Measurements from ENCODE around the gene COLEC11.

The COLEC11 gene

DNA sequence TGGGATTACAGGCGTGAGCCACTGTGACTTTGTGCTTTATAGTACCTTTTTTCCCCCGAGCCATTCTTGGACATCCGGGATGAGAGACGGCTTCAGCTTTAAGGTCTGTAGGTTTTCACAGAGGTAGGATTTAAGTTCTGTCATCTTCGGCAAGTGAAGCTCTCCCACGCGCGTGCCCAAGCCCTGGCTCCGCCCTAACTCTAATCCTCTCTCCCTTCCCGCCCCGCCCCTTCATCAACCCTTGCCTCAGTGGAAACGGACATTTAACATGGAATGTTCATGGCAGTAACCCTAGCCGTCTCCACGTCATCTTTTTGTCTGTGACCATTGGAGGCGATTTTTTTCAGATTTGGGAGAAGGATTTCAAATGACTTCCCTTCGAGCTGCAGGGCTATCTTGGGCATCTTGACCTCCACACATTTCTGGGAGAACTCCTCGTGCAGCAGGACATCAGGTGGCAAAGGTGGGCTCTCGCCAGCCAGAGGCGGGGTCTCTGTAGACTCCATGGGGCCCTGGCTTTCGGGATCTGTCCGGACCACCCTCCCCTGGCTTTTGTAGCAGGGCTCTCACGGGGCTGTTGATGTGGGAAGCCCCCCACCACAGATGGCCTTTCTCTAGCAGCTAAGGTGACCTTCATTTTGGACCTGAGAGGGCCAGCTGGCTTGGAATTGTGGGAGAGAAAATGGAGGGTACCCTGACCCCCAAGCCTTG is 6.8 kb downstream of the COLEC11 start:
- TF ChIP-seq, protein P1, sequence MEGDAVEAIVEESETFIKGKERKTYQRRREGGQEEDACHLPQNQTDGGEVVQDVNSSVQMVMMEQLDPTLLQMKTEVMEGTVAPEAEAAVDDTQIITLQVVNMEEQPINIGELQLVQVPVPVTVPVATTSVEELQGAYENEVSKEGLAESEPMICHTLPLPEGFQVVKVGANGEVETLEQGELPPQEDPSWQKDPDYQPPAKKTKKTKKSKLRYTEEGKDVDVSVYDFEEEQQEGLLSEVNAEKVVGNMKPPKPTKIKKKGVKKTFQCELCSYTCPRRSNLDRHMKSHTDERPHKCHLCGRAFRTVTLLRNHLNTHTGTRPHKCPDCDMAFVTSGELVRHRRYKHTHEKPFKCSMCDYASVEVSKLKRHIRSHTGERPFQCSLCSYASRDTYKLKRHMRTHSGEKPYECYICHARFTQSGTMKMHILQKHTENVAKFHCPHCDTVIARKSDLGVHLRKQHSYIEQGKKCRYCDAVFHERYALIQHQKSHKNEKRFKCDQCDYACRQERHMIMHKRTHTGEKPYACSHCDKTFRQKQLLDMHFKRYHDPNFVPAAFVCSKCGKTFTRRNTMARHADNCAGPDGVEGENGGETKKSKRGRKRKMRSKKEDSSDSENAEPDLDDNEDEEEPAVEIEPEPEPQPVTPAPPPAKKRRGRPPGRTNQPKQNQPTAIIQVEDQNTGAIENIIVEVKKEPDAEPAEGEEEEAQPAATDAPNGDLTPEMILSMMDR (IDR thresholded peaks at IDR 0.05; ENCODE audit: insufficient read depth, low read depth, low read length, missing control alignments), result no peak
- H3K4me3 ChIP-seq (ENCODE audit: low read depth, low read length), result no peak overlapping the region
- no peak for DNase-seq (ENCODE audit: low read depth)

DNA sequence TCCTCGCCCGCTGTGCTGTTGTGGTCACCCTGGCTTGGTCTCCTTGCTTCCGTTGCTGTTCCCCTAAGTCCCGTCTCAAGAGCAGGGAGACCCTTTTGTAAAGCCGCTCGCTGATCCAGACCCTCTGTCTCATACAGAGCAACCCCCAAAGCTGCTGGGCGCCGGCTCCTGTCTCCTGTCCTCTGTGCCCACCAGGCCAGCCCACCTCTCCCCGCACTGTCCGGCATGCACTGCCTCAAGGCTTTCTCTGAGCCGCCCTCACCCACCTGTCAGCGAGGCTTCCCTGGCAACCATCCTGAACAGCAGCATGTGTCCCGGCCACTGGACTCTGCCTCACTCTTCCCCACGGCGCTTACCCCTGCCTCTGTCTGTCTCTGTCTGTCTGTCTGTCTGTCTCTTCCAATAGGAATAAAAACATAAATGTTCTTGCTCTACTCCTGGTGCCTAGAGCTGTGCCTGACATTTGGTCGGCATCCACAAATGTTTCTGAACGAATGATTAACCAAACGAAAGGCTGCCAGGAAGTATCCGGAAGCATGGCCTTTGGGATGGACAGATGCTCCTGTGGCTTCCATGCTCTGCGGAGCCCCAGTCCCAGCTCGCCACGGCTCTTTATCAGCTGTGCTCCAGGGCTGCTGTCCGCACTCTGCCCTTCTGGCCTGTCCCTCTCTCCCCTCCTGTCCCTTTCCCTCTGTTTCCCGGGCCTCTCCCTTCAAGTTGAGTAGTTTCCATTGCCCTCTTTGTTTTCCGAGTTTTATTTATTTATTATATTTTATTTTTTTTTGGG is 7.8 kb downstream of the COLEC11 start:
- DNase-seq (ENCODE audit: low read depth), result no peak
- TF ChIP-seq, protein P1 (IDR thresholded peaks at IDR 0.05; ENCODE audit: insufficient read depth, low read depth, low read length, missing control alignments), result no peak
- no peak overlapping the region for H3K4me3 ChIP-seq (ENCODE audit: low read depth, low read length)

- TF ChIP-seq, protein P1 (IDR thresholded peaks at IDR 0.05; ENCODE audit: insufficient read depth, low read depth, low read length, missing control alignments), result no peak
- no peak overlapping the region for H3K4me3 ChIP-seq (ENCODE audit: low read depth, low read length)
- no peak for DNase-seq (ENCODE audit: low read depth)
These were observed 8.8 kb downstream of the COLEC11 start for GRCh38 chr2:3603536-3604206.

DNA sequence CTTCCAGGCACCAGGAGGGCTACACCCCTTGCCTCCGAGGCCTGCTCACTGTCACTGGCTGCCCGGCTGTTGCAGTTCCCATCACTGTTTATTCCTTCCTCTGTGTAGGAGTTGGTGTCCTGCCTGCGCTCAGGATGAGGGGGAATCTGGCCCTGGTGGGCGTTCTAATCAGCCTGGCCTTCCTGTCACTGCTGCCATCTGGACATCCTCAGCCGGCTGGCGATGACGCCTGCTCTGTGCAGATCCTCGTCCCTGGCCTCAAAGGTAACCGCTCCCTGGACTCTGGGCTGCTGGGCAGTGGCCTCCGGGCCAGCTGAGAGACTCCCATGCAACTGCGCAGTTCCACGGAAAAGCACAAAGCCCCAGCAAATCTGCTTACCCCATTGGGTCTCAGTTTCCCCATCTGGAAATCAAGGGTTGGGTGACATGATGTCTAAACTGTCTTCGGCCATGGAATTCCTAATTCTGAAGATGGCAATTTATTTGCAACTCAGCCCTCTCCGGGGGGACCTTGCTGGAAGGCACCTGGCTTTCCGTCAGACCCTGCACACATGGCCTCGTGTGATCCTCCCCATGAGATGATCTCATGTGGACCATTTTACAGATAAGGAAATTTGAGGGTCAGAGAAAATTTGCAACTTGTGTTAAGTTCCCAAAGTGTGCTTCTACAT is 9.4 kb downstream of the COLEC11 start:
- no peak for DNase-seq (ENCODE audit: low read depth)
- H3K4me3 ChIP-seq (ENCODE audit: low read depth, low read length), result no peak overlapping the region
- TF ChIP-seq, protein P1 (IDR thresholded peaks at IDR 0.05; ENCODE audit: insufficient read depth, low read depth, low read length, missing control alignments), result no peak

DNA sequence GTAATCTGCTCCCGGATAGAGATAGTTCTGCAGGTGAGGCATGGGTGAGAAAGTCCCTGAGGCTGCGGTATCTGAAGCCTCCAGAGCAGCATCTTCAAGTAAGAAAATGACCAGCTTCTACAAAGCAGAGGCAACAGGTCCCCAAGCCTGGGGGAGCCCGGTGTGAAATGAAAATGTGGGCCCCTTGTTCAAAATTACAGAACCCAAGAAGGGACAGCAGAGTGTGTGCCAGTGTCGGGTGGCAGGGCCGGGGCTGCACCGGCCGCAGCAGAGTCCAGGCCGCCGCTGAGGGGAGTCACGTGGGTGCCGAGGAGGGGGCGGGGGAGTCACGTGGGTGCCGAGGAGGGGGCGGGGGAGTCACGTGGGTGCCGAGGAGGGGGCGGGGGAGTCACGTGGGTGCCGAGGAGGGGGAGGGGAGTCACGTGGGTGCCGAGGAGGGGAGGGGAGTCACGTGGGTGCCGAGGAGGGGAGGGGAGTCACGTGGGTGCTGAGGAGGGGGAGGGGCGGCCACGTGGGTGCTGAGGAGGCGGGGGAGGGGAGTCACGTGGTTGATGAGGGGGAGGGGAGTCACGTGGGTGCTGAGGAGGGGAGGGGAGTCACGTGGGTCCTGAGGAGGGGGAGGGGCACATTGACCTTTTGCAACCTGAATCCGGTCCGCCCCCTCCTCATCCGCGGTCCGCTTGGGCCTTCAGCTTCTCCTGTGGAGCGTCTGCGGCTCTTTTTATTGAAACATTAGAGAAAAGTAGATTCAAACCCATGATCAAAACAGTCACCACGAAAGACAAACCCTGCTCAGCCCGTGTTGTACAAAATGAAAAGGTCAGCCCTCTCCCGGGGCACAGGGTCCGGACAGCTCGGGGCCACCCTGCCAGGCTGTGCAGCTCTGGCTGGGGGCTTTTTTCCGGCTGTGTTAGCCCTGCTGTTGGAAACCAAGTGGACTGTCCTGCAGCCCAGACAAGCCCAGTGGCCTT is 10.4 kb downstream of the COLEC11 start:
- TF ChIP-seq, protein P1 (IDR thresholded peaks at IDR 0.05; ENCODE audit: insufficient read depth, low read depth, low read length, missing control alignments), result no peak
- peak overlapping the region; percentile 57 for H3K4me3 ChIP-seq (ENCODE audit: low read depth, low read length)
- peak; percentile 77 for DNase-seq (ENCODE audit: low read depth)

DNA sequence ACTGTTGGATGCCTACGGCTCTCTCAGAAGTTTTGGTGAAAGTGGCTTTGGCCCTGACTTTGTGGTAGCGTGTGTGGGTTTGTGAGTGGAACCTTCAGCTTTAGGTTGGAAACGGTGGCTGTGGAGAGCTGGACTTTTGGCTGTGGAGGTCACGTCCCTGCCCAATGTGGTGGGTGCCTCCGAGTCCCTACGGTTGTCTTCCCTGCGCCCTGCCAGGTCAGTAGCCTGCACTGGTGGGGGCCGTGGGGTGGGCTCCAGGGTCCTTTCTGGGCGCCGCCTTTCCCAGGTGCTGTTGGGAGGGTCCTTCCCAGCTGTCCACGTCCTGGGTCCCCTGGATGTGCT is 11.1 kb downstream of the COLEC11 start:
- TF ChIP-seq, protein P1 (IDR thresholded peaks at IDR 0.05; ENCODE audit: insufficient read depth, low read depth, low read length, missing control alignments), result no peak
- DNase-seq (ENCODE audit: low read depth), result no peak
- peak overlapping the region; percentile 57 for H3K4me3 ChIP-seq (ENCODE audit: low read depth, low read length)

Measured in GM12865 (cell line).